ENCODE measurements around the gene BLM.

GRCh38 chr15:90828111-90828510, 111.0 kb downstream of the BLM start:
- TF ChIP-seq CTCF (CRISPR knock-in tag; IDR thresholded peaks at IDR 0.05) (no peak), POLR2A (IDR thresholded peaks at IDR 0.05; ENCODE audit: insufficient read depth in 1 of 2, low read depth in 2 of 2, low read length in 2 of 2) (no peak), ZFP36 (IDR thresholded peaks at IDR 0.05; ENCODE audit: borderline replicate concordance, low read depth, low read length, partially characterized antibody) (no peak), TBX3 (IDR thresholded peaks at IDR 0.05; ENCODE audit: borderline replicate concordance) (no peak), ZNF772 (CRISPR knock-in tag; IDR thresholded peaks at IDR 0.05) (no peak), CENPT (CRISPR knock-in tag; IDR thresholded peaks at IDR 0.05; ENCODE audit: low read depth) (no peak), CREB3 (CRISPR knock-in tag; IDR thresholded peaks at IDR 0.05) (no peak), DRAP1 (CRISPR knock-in tag; IDR thresholded peaks at IDR 0.05) (no peak), POLR2AphosphoS5 (IDR thresholded peaks at IDR 0.05; ENCODE audit: low read depth, low read length) (no peak), SSRP1 (CRISPR knock-in tag; IDR thresholded peaks at IDR 0.05) (no peak)
- TF ChIP-seq, protein P1, sequence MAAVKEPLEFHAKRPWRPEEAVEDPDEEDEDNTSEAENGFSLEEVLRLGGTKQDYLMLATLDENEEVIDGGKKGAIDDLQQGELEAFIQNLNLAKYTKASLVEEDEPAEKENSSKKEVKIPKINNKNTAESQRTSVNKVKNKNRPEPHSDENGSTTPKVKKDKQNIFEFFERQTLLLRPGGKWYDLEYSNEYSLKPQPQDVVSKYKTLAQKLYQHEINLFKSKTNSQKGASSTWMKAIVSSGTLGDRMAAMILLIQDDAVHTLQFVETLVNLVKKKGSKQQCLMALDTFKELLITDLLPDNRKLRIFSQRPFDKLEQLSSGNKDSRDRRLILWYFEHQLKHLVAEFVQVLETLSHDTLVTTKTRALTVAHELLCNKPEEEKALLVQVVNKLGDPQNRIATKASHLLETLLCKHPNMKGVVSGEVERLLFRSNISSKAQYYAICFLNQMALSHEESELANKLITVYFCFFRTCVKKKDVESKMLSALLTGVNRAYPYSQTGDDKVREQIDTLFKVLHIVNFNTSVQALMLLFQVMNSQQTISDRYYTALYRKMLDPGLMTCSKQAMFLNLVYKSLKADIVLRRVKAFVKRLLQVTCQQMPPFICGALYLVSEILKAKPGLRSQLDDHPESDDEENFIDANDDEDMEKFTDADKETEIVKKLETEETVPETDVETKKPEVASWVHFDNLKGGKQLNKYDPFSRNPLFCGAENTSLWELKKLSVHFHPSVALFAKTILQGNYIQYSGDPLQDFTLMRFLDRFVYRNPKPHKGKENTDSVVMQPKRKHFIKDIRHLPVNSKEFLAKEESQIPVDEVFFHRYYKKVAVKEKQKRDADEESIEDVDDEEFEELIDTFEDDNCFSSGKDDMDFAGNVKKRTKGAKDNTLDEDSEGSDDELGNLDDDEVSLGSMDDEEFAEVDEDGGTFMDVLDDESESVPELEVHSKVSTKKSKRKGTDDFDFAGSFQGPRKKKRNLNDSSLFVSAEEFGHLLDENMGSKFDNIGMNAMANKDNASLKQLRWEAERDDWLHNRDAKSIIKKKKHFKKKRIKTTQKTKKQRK (IDR thresholded peaks at IDR 0.05; ENCODE audit: low read length), result no peak
- TF ChIP-seq, protein P2, sequence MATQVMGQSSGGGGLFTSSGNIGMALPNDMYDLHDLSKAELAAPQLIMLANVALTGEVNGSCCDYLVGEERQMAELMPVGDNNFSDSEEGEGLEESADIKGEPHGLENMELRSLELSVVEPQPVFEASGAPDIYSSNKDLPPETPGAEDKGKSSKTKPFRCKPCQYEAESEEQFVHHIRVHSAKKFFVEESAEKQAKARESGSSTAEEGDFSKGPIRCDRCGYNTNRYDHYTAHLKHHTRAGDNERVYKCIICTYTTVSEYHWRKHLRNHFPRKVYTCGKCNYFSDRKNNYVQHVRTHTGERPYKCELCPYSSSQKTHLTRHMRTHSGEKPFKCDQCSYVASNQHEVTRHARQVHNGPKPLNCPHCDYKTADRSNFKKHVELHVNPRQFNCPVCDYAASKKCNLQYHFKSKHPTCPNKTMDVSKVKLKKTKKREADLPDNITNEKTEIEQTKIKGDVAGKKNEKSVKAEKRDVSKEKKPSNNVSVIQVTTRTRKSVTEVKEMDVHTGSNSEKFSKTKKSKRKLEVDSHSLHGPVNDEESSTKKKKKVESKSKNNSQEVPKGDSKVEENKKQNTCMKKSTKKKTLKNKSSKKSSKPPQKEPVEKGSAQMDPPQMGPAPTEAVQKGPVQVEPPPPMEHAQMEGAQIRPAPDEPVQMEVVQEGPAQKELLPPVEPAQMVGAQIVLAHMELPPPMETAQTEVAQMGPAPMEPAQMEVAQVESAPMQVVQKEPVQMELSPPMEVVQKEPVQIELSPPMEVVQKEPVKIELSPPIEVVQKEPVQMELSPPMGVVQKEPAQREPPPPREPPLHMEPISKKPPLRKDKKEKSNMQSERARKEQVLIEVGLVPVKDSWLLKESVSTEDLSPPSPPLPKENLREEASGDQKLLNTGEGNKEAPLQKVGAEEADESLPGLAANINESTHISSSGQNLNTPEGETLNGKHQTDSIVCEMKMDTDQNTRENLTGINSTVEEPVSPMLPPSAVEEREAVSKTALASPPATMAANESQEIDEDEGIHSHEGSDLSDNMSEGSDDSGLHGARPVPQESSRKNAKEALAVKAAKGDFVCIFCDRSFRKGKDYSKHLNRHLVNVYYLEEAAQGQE (IDR thresholded peaks at IDR 0.05; ENCODE audit: borderline replicate concordance in 1 of 2, low read depth in 1 of 2, low read length in 2 of 2), result no peak

All from HepG2 (cell line).